Calu3 (cell line): ENCODE results near the gene INPP5K. TPM values are rescaled to one million over a fixed set of nuclear protein-coding genes. Genes with fewer than 3 reads are reported as not detected.

Source experiments
- BruUV-seq: library from RNA; stranded (reverse); fragments of 400-500 nt; replicated peaks from 2 replicates; lab custom pipeline; 2021; lab: Mats Ljungman, UMichigan
- CTCF ChIA-PET: fragments of 300-600 bp; sonication (Branson Sonifier 250); formaldehyde crosslinking; loops from one replicate; lab custom pipeline; 2022; ENCODE audit warnings: antibody characterized with exemption; lab: Charles Lee
- DNase-seq: peaks from one replicate; pipeline ENCODE4 v3.0.0; 2022
- H3K27ac Mint-ChIP-seq: one replicate; pipeline ENCODE4 v1.8.0; 2022; ENCODE audit warnings: mixed read lengths; ENCODE audit not compliant: unreplicated experiment
- H3K27me3 Mint-ChIP-seq: one replicate; pipeline ENCODE4 v1.8.0; 2022; ENCODE audit warnings: mixed read lengths; ENCODE audit not compliant: unreplicated experiment
- H3K36me3 Mint-ChIP-seq: one replicate; pipeline ENCODE4 v1.8.0; 2022; ENCODE audit warnings: mild to moderate bottlenecking, moderate library complexity, mixed read lengths; ENCODE audit not compliant: insufficient read depth, unreplicated experiment
- H3K4me1 Mint-ChIP-seq: one replicate; pipeline ENCODE4 v1.8.0; 2022; ENCODE audit warnings: mild to moderate bottlenecking, low read depth, mixed read lengths; ENCODE audit not compliant: unreplicated experiment
- H3K4me3 Mint-ChIP-seq: one replicate; pipeline ENCODE4 v1.8.0; 2022; ENCODE audit warnings: mild to moderate bottlenecking, low read depth, moderate library complexity, mixed read lengths; ENCODE audit not compliant: unreplicated experiment
- H3K9me3 Mint-ChIP-seq: one replicate; pipeline ENCODE4 v1.8.0; 2022; ENCODE audit warnings: low read depth, mixed read lengths; ENCODE audit not compliant: unreplicated experiment
- intact Hi-C: fragments of 100-400 bp; cut with micrococcal nuclease; formaldehyde crosslinking; loops from one replicate; pipeline ENCODE4 v1.10.0; 2022; ENCODE audit not compliant: unreplicated experiment
- total RNA-seq: library from RNA; stranded (reverse); gene quantifications from 2 replicates; pipeline ENCODE4 v1.2.3, GENCODE V29; 2022
- TF ChIP-seq, protein P1 (sequence below): fragments of 200-600 bp; IDR thresholded peaks from one replicate; pipeline ENCODE4 v1.8.0; 2022; ENCODE audit warnings: antibody characterized with exemption; ENCODE audit not compliant: unreplicated experiment

Gene INPP5K
- total RNA-seq, 1 experiment from 2014 or later: 18.7 TPM

DNA sequence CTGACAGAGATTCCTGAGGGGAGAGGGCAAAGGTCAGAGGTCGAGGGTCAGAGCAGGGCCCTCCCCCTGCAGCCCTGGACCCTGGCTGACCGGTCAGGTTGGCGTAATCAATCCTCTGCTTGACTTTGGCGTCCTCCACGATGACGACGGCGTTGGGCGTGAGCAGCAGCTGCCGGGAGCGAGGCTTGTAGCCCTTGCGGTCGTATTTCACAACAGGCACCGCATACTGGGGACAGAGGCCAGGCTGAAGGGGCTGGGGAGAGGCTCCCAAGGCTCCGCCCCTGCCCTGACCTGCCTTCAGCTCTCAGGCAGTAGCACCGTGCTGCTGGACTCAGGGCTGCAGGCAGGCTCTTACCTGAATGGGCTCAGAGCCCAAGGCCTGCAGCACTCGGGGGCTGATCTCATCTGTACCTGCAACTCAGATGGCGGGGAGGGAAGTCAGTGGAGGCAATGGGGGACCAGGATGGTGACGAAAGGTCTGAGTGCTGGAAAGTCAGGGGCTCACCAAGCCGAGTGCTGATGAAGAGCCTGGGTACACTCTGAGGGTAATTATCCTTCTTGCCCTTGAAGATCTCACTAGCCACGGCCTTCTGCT is 48.4 kb downstream of the INPP5K start:
- Mint-ChIP-seq H3K4me3 (no peak overlapping the region), H3K27me3 (no peaks in the 10 kb centered on the region), H3K4me1 (no peaks in the 10 kb centered on the region), H3K9me3 (no peaks in the 10 kb centered on the region), H3K36me3 (peaks cover 56% of the 10 kb centered on the region), H3K27ac (no peak overlapping the region)
- TF ChIP-seq, protein P1, sequence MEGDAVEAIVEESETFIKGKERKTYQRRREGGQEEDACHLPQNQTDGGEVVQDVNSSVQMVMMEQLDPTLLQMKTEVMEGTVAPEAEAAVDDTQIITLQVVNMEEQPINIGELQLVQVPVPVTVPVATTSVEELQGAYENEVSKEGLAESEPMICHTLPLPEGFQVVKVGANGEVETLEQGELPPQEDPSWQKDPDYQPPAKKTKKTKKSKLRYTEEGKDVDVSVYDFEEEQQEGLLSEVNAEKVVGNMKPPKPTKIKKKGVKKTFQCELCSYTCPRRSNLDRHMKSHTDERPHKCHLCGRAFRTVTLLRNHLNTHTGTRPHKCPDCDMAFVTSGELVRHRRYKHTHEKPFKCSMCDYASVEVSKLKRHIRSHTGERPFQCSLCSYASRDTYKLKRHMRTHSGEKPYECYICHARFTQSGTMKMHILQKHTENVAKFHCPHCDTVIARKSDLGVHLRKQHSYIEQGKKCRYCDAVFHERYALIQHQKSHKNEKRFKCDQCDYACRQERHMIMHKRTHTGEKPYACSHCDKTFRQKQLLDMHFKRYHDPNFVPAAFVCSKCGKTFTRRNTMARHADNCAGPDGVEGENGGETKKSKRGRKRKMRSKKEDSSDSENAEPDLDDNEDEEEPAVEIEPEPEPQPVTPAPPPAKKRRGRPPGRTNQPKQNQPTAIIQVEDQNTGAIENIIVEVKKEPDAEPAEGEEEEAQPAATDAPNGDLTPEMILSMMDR: no peak
- no TSS peak for BruUV-seq
- CTCF ChIA-PET: no interaction called here
- DNase-seq: no peak
- intact Hi-C loops: no loop called here

DNA sequence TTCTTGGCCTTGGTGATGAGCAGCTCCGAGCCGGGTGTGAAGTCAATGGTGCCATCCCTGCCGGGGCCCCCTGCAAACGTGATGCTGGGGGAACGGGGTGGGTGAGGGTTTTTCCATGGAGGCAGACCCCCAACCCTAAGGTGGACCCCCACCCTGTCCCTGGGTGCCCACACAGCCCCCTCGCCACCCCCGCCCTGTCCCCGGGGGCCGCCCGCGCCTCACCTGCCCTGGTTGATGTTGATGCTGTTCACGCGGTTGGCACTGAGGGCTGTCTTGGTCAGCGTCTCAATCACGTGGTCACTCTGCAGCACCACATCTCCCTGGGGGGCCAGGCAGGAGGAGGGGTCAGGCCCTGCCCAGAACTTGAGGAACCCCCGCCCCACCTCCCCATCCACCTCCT is 49.2 kb downstream of the INPP5K start:
- Mint-ChIP-seq H3K27me3 (no peaks in the 10 kb centered on the region), H3K4me3 (no peak overlapping the region), H3K27ac (no peak overlapping the region), H3K36me3 (peaks cover 56% of the 10 kb centered on the region), H3K4me1 (no peaks in the 10 kb centered on the region), H3K9me3 (no peaks in the 10 kb centered on the region)
- DNase-seq: no peak
- CTCF ChIA-PET: no interaction called here
- no TSS peak for BruUV-seq
- TF ChIP-seq, protein P1: no peak
- intact Hi-C loops: no loop called here

DNA sequence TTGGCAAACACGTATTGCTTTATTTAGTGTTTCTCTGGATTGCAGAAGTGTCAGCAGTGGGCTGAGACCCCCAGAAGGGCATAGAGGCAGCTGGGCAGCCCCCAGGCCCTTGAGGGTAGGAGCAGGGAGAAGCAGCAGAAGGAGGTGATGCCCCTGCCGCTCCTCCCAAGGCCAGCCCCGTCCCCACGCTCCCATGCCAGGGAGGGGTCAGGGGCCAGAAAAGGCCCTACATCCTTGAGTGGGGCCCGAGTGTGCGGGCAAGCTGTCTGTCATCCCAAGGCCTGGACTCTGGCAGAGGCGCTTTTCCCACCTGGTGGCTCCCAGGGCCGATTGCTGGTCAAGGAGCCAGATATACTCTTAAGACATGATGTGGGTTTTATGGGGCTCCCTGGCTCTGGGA is 52.2 kb downstream of the INPP5K start:
- H3K27ac Mint-ChIP-seq: no peak overlapping the region
- TF ChIP-seq, protein P1: no peak
- no peaks in the 10 kb centered on the region for H3K27me3 Mint-ChIP-seq
- CTCF ChIA-PET: no interaction called here
- DNase-seq: no peak
- H3K36me3 Mint-ChIP-seq: peaks cover 38% of the 10 kb centered on the region
- H3K9me3 Mint-ChIP-seq: no peaks in the 10 kb centered on the region
- H3K4me3 Mint-ChIP-seq: no peak overlapping the region
- BruUV-seq: no TSS peak
- intact Hi-C loops: no loop called here
- H3K4me1 Mint-ChIP-seq: peaks cover 8% of the 10 kb centered on the region

DNA sequence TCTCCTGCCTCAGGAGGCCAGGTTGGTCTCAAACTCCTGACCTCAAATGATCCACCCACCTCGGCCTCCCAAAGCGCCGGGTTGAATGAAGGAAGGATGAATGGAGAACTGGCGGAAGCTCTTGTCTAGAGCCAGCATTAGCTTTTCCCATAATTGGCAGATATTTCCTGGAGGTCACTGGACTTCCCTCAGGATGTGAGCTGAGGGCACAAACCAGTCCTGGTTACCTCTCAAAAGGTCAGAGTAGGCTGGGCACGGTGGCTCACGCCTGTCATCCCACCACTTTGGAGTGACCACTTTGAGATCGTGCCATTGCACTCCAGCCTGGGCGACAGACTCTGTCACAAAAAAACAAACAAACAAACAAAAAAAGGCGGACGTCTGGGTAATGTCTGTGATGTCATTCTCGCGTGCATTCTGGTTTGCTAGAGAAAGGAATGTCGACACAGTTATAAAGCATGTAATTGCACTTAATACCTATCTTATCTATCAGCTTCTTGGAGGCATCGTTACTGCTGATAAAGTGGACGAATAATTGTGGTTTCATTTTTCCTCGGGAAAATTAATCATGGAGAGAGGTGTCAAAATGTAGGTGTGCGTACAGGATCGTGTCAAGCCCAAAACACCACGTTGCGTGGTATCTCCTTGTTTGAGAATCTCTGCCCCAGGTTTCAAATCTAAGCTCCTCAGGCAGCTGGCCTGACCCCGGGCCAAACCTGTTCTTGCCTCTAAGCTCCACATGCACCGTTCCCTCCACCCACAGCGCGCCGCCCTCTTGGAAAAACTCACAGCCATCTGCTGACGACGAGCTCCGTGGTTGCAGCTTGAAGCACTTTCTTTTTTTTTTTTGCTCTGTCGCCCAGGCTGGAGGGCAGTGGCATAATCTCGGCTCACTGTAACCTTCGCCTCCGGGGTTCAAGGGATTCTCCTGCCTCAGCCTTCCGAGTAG is 54.0 kb downstream of the INPP5K start:
- CTCF ChIA-PET: no interaction called here
- Mint-ChIP-seq H3K4me3 (no peak overlapping the region), H3K36me3 (peaks cover 30% of the 10 kb centered on the region), H3K4me1 (peaks cover 8% of the 10 kb centered on the region), H3K27ac (no peak overlapping the region), H3K27me3 (no peaks in the 10 kb centered on the region), H3K9me3 (no peaks in the 10 kb centered on the region)
- no TSS peak for BruUV-seq
- intact Hi-C loops: no loop called here
- TF ChIP-seq, protein P1: no peak
- no peak for DNase-seq
